ENCODE results near the gene TC2N. TPM values are rescaled to one million over a fixed set of nuclear protein-coding genes. Genes with fewer than 3 reads are reported as not detected.

Gene TC2N
- total and polyA plus RNA-seq, 2 donors (not counting 3 experiments of a cell fraction or from before 2014, with no cell fraction given) = 0.40 TPM; not detected in 1

GRCh38 chr14:91796617-91797347 is 70.6 kb downstream of the TC2N start:
- no peaks in the 10 kb centered on the region for H3K9me1 ChIP-seq (replicated peaks; ENCODE audit: control insufficient read depth, extremely low read depth, insufficient read depth, low read length)
- no peak overlapping the region for H3K4me2 ChIP-seq (ENCODE audit: insufficient read depth, low read length)
- H3K27me3 ChIP-seq (ENCODE audit: control insufficient read depth in 2 of 2, insufficient read depth in 2 of 2, low read length in 2 of 2) = no peaks in the 10 kb centered on the region
- dilution Hi-C loops (cut with MboI; ENCODE audit: extremely low pct_ligation_motif_present, low sequenced_read_pairs) (no loop called here), intact Hi-C loops (cut with micrococcal nuclease) (no loop called here)
- H3K9ac ChIP-seq (replicated peaks; ENCODE audit: extremely low read depth, insufficient read depth, low read length) = no peak overlapping the region
- no peak for DNase-seq (ENCODE audit: low read depth, low spot score)
- H3K79me2 ChIP-seq (ENCODE audit: control insufficient read depth, insufficient read depth, low read length) = no peaks in the 10 kb centered on the region
- no peak overlapping the region for H3K27ac ChIP-seq (ENCODE audit: insufficient read depth, low read depth, low read length)
- H2AFZ ChIP-seq (ENCODE audit: low read depth, low read length) = no peak overlapping the region
- CTCF ChIA-PET = interaction anchor here (1.3 to 1.4 kb wide), 2 partner anchors 8 to 13 kb away, joined by 3 to 5 read pairs; no protein-coding TSS in a partner anchor
- H3K4me1 ChIP-seq (ENCODE audit: control insufficient read depth, extremely low read depth, insufficient read depth, low read length) = no peaks in the 10 kb centered on the region
- FAIRE-seq = no peak
- H3K36me3 ChIP-seq (ENCODE audit: control insufficient read depth in 2 of 2, extremely low read depth in 1 of 2, insufficient read depth in 2 of 2, low read length in 2 of 2) = no peaks in the 10 kb centered on the region
- POLR2A ChIA-PET = no interaction called here
- H3K4me3 ChIP-seq (replicated peaks in 1 of 3; ENCODE audit: insufficient read depth in 1 of 3, low read depth in 1 of 3, low read length in 3 of 3) = no peak overlapping the region
- BruUV-seq (replicated peaks) = no TSS peak
- H4K20me1 ChIP-seq (replicated peaks; ENCODE audit: control insufficient read depth, extremely low read depth, insufficient read depth, low read length) = no peaks in the 10 kb centered on the region
- H3K9me3 ChIP-seq (replicated peaks; ENCODE audit: control insufficient read depth, insufficient read depth, low read length) = no peaks in the 10 kb centered on the region
- TF ChIP-seq FOS (IDR thresholded peaks at IDR 0.05; ENCODE audit: borderline replicate concordance, insufficient read depth, low read length) (no peak), MYC (IDR thresholded peaks at IDR 0.05; ENCODE audit: low read depth, low read length) (no peak), POLR2AphosphoS5 (IDR thresholded peaks at IDR 0.05; ENCODE audit: insufficient read depth, low read depth, low read length) (no peak), CTCF (IDR thresholded peaks at IDR 0.05; ENCODE audit: extremely low read depth in 1 of 2, insufficient read depth in 1 of 2, low read depth in 1 of 2, low read length in 2 of 2) (no peak), POLR2A (IDR thresholded peaks at IDR 0.05; ENCODE audit: low read depth, low read length) (no peak), EZH2 (IDR thresholded peaks at IDR 0.05; ENCODE audit: borderline replicate concordance, low read depth, low read length, severe bottlenecking) (no peak), GATA2 (IDR thresholded peaks at IDR 0.05; ENCODE audit: insufficient read depth, insufficient read length, low read depth, low read length) (no peak), JUN (IDR thresholded peaks at IDR 0.05; ENCODE audit: borderline replicate concordance, insufficient read depth, insufficient read length, low read depth) (no peak), MAX (IDR thresholded peaks at IDR 0.05; ENCODE audit: insufficient read depth, insufficient read length) (no peak)

All from endothelial cell of umbilical vein (primary cell).